Fibroblast of skin of left biceps (primary cell): Measurements from ENCODE around the gene BACE1-AS.

Source experiments
- DNase-seq, 2 experiments: peaks; one replicate each; pipeline ENCODE4 v3.0.0-alpha.2; 2013; ENCODE audit warnings: low read depth in 2 of 2

Gene BACE1-AS

GRCh38 chr11:117289795-117290194 lies 1.4 kb upstream of the BACE1-AS start:
- no peak for DNase-seq

GRCh38 chr11:117292616-117293015 lies 1.5 kb downstream of the BACE1-AS start:
- no peak for DNase-seq

GRCh38 chr11:117295438-117296137 lies 4.4 kb downstream of the BACE1-AS start:
- no peak for DNase-seq

- no peak for DNase-seq
Observed at GRCh38 chr11:117296881-117297280, 5.7 kb downstream of the BACE1-AS start.

GRCh38 chr11:117298195-117298594 lies 7.0 kb downstream of the BACE1-AS start:
- DNase-seq, result no peak

GRCh38 chr11:117299351-117300282 lies 8.5 kb downstream of the BACE1-AS start:
- DNase-seq, result no peak

GRCh38 chr11:117300283-117300663 lies 9.1 kb downstream of the BACE1-AS start:
- DNase-seq, result no peak

- no peak for DNase-seq
Observed at GRCh38 chr11:117300773-117301172, 9.6 kb downstream of the BACE1-AS start.

GRCh38 chr11:117302228-117302627 lies 11.1 kb downstream of the BACE1-AS start:
- no peak for DNase-seq

GRCh38 chr11:117303101-117303500 lies 12.0 kb downstream of the BACE1-AS start:
- DNase-seq, result no peak

GRCh38 chr11:117303646-117304315 lies 12.6 kb downstream of the BACE1-AS start:
- no peak for DNase-seq

GRCh38 chr11:117305145-117305544 lies 14.0 kb downstream of the BACE1-AS start:
- DNase-seq, result no peak

- no peak for DNase-seq
Observed at GRCh38 chr11:117309310-117309709, 18.2 kb downstream of the BACE1-AS start.

GRCh38 chr11:117313091-117313490 lies 21.9 kb downstream of the BACE1-AS start:
- no peak for DNase-seq

- DNase-seq, result no peak
Observed at GRCh38 chr11:117313828-117314768, 23.0 kb downstream of the BACE1-AS start.

- DNase-seq, result no peak
Observed at GRCh38 chr11:117314840-117315239, 23.7 kb downstream of the BACE1-AS start.

GRCh38 chr11:117315285-117316196 lies 24.4 kb downstream of the BACE1-AS start:
- DNase-seq, result no peak

GRCh38 chr11:117316197-117316961 lies 25.2 kb downstream of the BACE1-AS start, which contains the start of gene BACE1:
BACE1 (minus strand) TSS chr11:117316256; CDS start chr11:117315795, 461 bp downstream.
- DNase-seq, result peak; percentile 52 to 59

- DNase-seq, result no peak
Observed at GRCh38 chr11:117318738-117319137, 27.6 kb downstream of the BACE1-AS start.
